ENCODE data around the gene PRKCQ.

DNA sequence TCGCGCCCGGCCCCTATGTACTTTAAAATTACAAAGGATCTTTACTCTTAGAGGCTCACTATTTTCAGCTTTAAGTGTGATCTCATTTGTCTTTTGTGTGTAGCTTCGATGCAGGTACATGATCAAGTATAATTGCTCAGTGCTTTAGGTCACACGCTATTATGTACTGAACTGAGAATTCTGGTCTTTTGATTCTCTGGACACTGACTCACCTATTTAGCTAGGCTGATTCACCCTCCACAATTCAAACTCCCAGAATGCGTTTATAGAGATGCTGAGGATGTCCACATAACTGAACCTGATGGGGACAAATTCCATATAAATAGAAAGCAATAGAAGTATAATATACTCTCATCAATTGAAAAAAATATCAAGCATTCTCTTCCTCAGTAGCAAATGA lies 57.8 kb downstream of the PRKCQ start:
- TF ChIP-seq, protein P1, sequence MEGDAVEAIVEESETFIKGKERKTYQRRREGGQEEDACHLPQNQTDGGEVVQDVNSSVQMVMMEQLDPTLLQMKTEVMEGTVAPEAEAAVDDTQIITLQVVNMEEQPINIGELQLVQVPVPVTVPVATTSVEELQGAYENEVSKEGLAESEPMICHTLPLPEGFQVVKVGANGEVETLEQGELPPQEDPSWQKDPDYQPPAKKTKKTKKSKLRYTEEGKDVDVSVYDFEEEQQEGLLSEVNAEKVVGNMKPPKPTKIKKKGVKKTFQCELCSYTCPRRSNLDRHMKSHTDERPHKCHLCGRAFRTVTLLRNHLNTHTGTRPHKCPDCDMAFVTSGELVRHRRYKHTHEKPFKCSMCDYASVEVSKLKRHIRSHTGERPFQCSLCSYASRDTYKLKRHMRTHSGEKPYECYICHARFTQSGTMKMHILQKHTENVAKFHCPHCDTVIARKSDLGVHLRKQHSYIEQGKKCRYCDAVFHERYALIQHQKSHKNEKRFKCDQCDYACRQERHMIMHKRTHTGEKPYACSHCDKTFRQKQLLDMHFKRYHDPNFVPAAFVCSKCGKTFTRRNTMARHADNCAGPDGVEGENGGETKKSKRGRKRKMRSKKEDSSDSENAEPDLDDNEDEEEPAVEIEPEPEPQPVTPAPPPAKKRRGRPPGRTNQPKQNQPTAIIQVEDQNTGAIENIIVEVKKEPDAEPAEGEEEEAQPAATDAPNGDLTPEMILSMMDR (IDR thresholded peaks at IDR 0.05) = no peak
- TF ChIP-seq POLR2AphosphoS5 (IDR thresholded peaks at IDR 0.05) = no peak
- no peak for TF ChIP-seq POLR2A (IDR thresholded peaks at IDR 0.05)

Measured in breast epithelium (tissue), 3 donors.